GM18951 (cell line): ENCODE results near the gene TBX4.

Experiments
- POLR2A ChIP-seq: IDR thresholded peaks from 4 replicates; pipeline ENCODE4 v1.6.1; 2011; ENCODE audit warnings: mild to moderate bottlenecking; ENCODE audit not compliant: insufficient read length, insufficient read depth; ENCODE audit errors: extremely low read depth
- in situ Hi-C: fragments of 300-500 bp; cut with MboI; formaldehyde crosslinking; loops from one replicate; pipeline ENCODE4 v1.12.0; 2022; ENCODE audit warnings: low sequenced_read_pairs, mixed read lengths, inconsistent platforms; ENCODE audit not compliant: unreplicated experiment

TBX4 gene

GRCh38 chr17:61452301-61453290 lies at the start of gene TBX4:
Gene TBX4 (plus strand): TSS chr17:61452422. CDS start chr17:61456491, 4,069 bp downstream.
- TF ChIP-seq POLR2A, result no peak
- in situ Hi-C loops, result no loop called here

- in situ Hi-C loops, result loop anchor here (25.0 kb wide), 1 partner anchor 434 kb away; no protein-coding TSS in a partner anchor
- TF ChIP-seq POLR2A, result no peak
Measured at GRCh38 chr17:61402978-61403800, 49.0 kb upstream of the TBX4 start.

- in situ Hi-C loops, result loop anchor here (25.0 kb wide), 1 partner anchor 433 kb away; no protein-coding TSS in a partner anchor
Measured at GRCh38 chr17:61403801-61404662, 48.2 kb upstream of the TBX4 start.

GRCh38 chr17:61404663-61404912 lies 47.6 kb upstream of the TBX4 start:
- TF ChIP-seq POLR2A, result no peak
- in situ Hi-C loops, result loop anchor here (25.0 kb wide), 1 partner anchor 433 kb away; no protein-coding TSS in a partner anchor

More at GRCh38 chr17:61403801-61404662, 48.2 kb upstream of the TBX4 start:
- TF ChIP-seq POLR2A, result no peak

GRCh38 chr17:61404913-61405685 lies 47.1 kb upstream of the TBX4 start:
- in situ Hi-C loops, result loop anchor here (25.0 kb wide), 1 partner anchor 432 kb away; no protein-coding TSS in a partner anchor
- no peak for TF ChIP-seq POLR2A

GRCh38 chr17:61405686-61406536 lies 46.3 kb upstream of the TBX4 start:
- in situ Hi-C loops, result loop anchor here (25.0 kb wide), 1 partner anchor 431 kb away; no protein-coding TSS in a partner anchor
- no peak for TF ChIP-seq POLR2A

GRCh38 chr17:61406537-61406845 lies 45.7 kb upstream of the TBX4 start:
- in situ Hi-C loops, result loop anchor here (25.0 kb wide), 1 partner anchor 431 kb away; no protein-coding TSS in a partner anchor
- no peak for TF ChIP-seq POLR2A

GRCh38 chr17:61406971-61407911 lies 45.0 kb upstream of the TBX4 start:
- no peak for TF ChIP-seq POLR2A
- in situ Hi-C loops, result loop anchor here (25.0 kb wide), 1 partner anchor 430 kb away; no protein-coding TSS in a partner anchor

GRCh38 chr17:61408151-61409041 lies 43.8 kb upstream of the TBX4 start:
- no peak for TF ChIP-seq POLR2A
- in situ Hi-C loops, result loop anchor here (25.0 kb wide), 1 partner anchor 429 kb away; no protein-coding TSS in a partner anchor
